Fibroblast of lung (primary cell): ENCODE measurements around the gene U2AF2. TPM values are rescaled to one million over a fixed set of nuclear protein-coding genes. Genes with fewer than 3 reads are reported as not detected.

Experiments used
- DNase-seq, 2 donors: peaks; one replicate each; pipeline versions ENCODE4 v3.0.0 to v3.0.0-alpha.2; 2010; ENCODE audit warnings: low read depth in 2 of 2
- H2AFZ ChIP-seq: 2 replicates; pipeline ENCODE4 v1.5.1; 2012; ENCODE audit warnings: low read length, control low read depth, inconsistent platforms
- H3K27ac ChIP-seq: 2 replicates; pipeline ENCODE4 v1.5.1; 2011; ENCODE audit warnings: low read length, control low read depth; ENCODE audit not compliant: insufficient read depth
- H3K27me3 ChIP-seq: 2 replicates; pipeline ENCODE4 v1.5.1; 2011; ENCODE audit warnings: mild to moderate bottlenecking, low read length; ENCODE audit not compliant: control insufficient read depth, insufficient read depth
- H3K36me3 ChIP-seq: 2 replicates; pipeline ENCODE4 v1.5.1; 2011; ENCODE audit warnings: low read length; ENCODE audit not compliant: control insufficient read depth, insufficient read depth
- H3K4me1 ChIP-seq: 2 replicates; pipeline ENCODE4 v1.5.1; 2011; ENCODE audit warnings: low read length; ENCODE audit not compliant: control insufficient read depth, insufficient read depth; ENCODE audit errors: extremely low read depth
- H3K4me2 ChIP-seq: 2 replicates; pipeline ENCODE4 v1.5.1; 2011; ENCODE audit warnings: low read length, control low read depth; ENCODE audit not compliant: insufficient read depth; ENCODE audit errors: extremely low read depth
- H3K4me3 ChIP-seq, 4 experiments: fragments of 200-600 bp in 1 of 4; sonication (generic) in 1 of 4; replicated peaks in 1 of 4; 2 replicates each; pipeline ENCODE4 v1.5.1; 2011 to 2016; ENCODE audit warnings: low read length in 4 of 4, low read depth in 3 of 4, mild to moderate bottlenecking in 3 of 4, control low read depth in 2 of 4, inconsistent platforms in 1 of 4, mixed read lengths in 1 of 4; ENCODE audit not compliant: insufficient read depth in 1 of 4; ENCODE audit errors: control extremely low read depth in 1 of 4
- H3K79me2 ChIP-seq: 2 replicates; pipeline ENCODE4 v1.5.1; 2012; ENCODE audit warnings: mild to moderate bottlenecking, low read length, inconsistent platforms; ENCODE audit not compliant: control insufficient read depth, insufficient read depth
- H3K9ac ChIP-seq: 2 replicates; pipeline ENCODE4 v1.5.1; 2011; ENCODE audit warnings: mild to moderate bottlenecking, low read length, control low read depth; ENCODE audit not compliant: insufficient read depth
- H3K9me3 ChIP-seq: 2 replicates; pipeline ENCODE4 v1.5.1; 2012; ENCODE audit warnings: low read depth, low read length; ENCODE audit not compliant: control insufficient read depth, insufficient read depth
- H4K20me1 ChIP-seq: 2 replicates; pipeline ENCODE4 v1.5.1; 2011; ENCODE audit warnings: low read length; ENCODE audit not compliant: control insufficient read depth, insufficient read depth; ENCODE audit errors: extremely low read depth
- EZH2 ChIP-seq: IDR thresholded peaks from 2 replicates; pipeline ENCODE4 v1.5.1; 2012; ENCODE audit warnings: low read length, control low read depth, mild to moderate bottlenecking; ENCODE audit errors: missing control alignments
- polyA plus RNA-seq, 2 donors: library from polyadenylated mRNA; depleted of rRNA in 1 of 2; stranded (reverse) in 1 of 2; unstranded in 1 of 2; fragments of >200 nt; gene quantifications; 2 replicates each; pipeline ENCODE4 v1.2.1, GENCODE V29; 2011 to 2012; ENCODE audit warnings: missing spikeins in 1 of 2
- total RNA-seq: library from RNA; depleted of rRNA; stranded (reverse); fragments of >200 nt; gene quantifications from 2 replicates; pipeline ENCODE4 v1.2.1, GENCODE V29; 2014
- TF ChIP-seq, protein P1 (sequence below), 2 donors: IDR thresholded peaks in 1 of 2; conservative IDR thresholded peaks in 1 of 2; 1 replicate in 1 of 2; 2 replicates in 1 of 2; pipeline ENCODE4 v1.5.1; 2011 to 2012; ENCODE audit warnings: low read length in 2 of 2, control low read depth in 1 of 2, inconsistent platforms in 1 of 2, low read depth in 1 of 2, mild to moderate bottlenecking in 1 of 2

U2AF2 gene
- total and polyA plus RNA-seq, 2 donors (not counting 1 experiment from before 2014, with no cell fraction given) = 53.5 to 84.1 TPM

DNA sequence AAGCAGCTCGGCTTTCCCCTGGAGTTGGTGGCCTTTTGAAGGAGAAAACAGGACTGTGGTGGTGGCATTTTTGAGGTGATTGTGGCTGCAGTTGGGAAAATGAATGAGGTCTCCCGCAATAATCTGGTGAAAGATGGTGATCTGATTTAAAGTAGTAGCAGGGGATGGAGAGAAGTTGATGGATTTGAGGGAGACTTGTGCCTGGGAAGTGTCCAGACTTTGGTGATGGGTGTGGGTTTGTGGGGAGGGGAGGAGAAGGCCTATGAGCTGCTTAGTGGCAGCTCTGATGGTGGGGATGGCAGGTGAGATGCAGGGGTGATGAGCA is 16.2 kb downstream of the U2AF2 start:
- H3K4me1 ChIP-seq = no peaks in the 10 kb centered on the region
- DNase-seq = no peak
- peaks cover 4% of the 10 kb centered on the region for H4K20me1 ChIP-seq
- H3K36me3 ChIP-seq = peaks cover 41% of the 10 kb centered on the region
- H2AFZ ChIP-seq = no peak overlapping the region
- no peak overlapping the region for H3K27ac ChIP-seq
- H3K4me3 ChIP-seq = no peak overlapping the region
- H3K4me2 ChIP-seq = no peak overlapping the region
- no peaks in the 10 kb centered on the region for H3K9me3 ChIP-seq
- no peak for TF ChIP-seq EZH2
- TF ChIP-seq, protein P1, sequence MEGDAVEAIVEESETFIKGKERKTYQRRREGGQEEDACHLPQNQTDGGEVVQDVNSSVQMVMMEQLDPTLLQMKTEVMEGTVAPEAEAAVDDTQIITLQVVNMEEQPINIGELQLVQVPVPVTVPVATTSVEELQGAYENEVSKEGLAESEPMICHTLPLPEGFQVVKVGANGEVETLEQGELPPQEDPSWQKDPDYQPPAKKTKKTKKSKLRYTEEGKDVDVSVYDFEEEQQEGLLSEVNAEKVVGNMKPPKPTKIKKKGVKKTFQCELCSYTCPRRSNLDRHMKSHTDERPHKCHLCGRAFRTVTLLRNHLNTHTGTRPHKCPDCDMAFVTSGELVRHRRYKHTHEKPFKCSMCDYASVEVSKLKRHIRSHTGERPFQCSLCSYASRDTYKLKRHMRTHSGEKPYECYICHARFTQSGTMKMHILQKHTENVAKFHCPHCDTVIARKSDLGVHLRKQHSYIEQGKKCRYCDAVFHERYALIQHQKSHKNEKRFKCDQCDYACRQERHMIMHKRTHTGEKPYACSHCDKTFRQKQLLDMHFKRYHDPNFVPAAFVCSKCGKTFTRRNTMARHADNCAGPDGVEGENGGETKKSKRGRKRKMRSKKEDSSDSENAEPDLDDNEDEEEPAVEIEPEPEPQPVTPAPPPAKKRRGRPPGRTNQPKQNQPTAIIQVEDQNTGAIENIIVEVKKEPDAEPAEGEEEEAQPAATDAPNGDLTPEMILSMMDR (conservative IDR thresholded peaks at IDR 0.05 in 1 of 2, IDR thresholded peaks at IDR 0.05 in 1 of 2; ENCODE audit: low read depth in 1 of 2, low read length in 2 of 2) = no peak
- H3K79me2 ChIP-seq = peaks cover 76% of the 10 kb centered on the region
- no peaks in the 10 kb centered on the region for H3K27me3 ChIP-seq
- H3K9ac ChIP-seq = no peak overlapping the region

DNA sequence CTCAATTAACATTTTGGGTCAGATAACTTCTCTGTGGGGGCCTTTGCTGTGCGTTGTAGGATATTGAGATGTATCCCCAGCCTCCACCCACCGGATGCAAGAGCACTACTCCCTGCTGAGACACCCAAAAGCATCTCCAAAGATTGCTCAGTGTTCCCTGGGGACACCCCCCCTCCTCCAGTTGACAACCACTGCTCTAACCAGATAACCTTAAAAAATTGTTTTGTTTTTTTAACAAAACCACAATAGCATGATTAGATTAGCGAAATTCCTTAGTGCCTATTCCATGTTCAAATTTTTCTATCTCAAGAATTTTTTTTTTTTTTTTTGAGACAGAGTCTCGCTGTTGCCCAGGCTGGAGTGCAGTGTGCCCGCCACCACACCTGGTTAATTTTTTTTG is 17.6 kb downstream of the U2AF2 start:
- H2AFZ ChIP-seq = no peak overlapping the region
- H3K36me3 ChIP-seq = peaks cover 29% of the 10 kb centered on the region
- peak in 1 of 2 donors; percentile 30 for DNase-seq
- TF ChIP-seq EZH2 = no peak
- TF ChIP-seq, protein P1 (conservative IDR thresholded peaks at IDR 0.05 in 1 of 2, IDR thresholded peaks at IDR 0.05 in 1 of 2; ENCODE audit: low read depth in 1 of 2, low read length in 2 of 2) = no peak
- peaks cover 6% of the 10 kb centered on the region for H3K4me1 ChIP-seq
- H3K4me3 ChIP-seq = no peak overlapping the region
- H3K27ac ChIP-seq = no peak overlapping the region
- no peaks in the 10 kb centered on the region for H3K9me3 ChIP-seq
- H3K79me2 ChIP-seq = peaks cover 76% of the 10 kb centered on the region
- peaks cover 4% of the 10 kb centered on the region for H4K20me1 ChIP-seq
- H3K9ac ChIP-seq = no peak overlapping the region
- no peak overlapping the region for H3K4me2 ChIP-seq
- H3K27me3 ChIP-seq = no peaks in the 10 kb centered on the region

DNA sequence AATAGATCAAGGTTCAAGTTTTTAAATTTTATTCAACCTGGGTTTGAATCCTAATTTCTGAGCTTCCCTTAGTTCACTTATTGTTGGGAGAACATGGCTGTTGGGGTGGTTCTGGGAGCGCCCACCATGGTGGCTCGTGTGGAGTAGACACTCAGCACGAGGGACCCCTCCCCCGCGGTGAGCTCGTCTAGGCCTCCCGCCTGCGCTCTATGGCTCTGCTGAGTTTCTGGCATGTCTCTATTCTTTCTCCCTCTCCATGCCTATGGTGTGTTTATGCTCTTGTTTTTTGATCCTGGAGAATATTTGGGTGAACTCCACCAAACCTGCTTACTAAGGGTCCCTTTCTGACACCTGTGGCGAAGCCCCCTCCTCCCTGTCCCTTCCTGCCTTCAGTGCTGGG is 18.6 kb downstream of the U2AF2 start:
- no peak for TF ChIP-seq EZH2
- TF ChIP-seq, protein P1 (conservative IDR thresholded peaks at IDR 0.05 in 1 of 2, IDR thresholded peaks at IDR 0.05 in 1 of 2; ENCODE audit: low read depth in 1 of 2, low read length in 2 of 2) = no peak
- H3K27me3 ChIP-seq = no peaks in the 10 kb centered on the region
- no peak for DNase-seq
- H3K9ac ChIP-seq = no peak overlapping the region
- H3K4me1 ChIP-seq = peaks cover 6% of the 10 kb centered on the region
- H4K20me1 ChIP-seq = peaks cover 4% of the 10 kb centered on the region
- H3K4me2 ChIP-seq = no peak overlapping the region
- no peak overlapping the region for H2AFZ ChIP-seq
- no peaks in the 10 kb centered on the region for H3K9me3 ChIP-seq
- no peak overlapping the region for H3K4me3 ChIP-seq
- peaks cover 80% of the 10 kb centered on the region for H3K79me2 ChIP-seq
- peak overlapping the region; percentile 32 for H3K27ac ChIP-seq
- peaks cover 26% of the 10 kb centered on the region for H3K36me3 ChIP-seq
